ENCODE data around the gene NIPAL4.
A peak's percentile ranks its signal among the peaks of the same experiment; 100 is the strongest.
"Not testable (repeated sequence)": the region's sequence is repeated elsewhere in the genome, so short reads cannot be mapped to it uniquely, and the experiment has no call there.

The NIPAL4 gene

DNA sequence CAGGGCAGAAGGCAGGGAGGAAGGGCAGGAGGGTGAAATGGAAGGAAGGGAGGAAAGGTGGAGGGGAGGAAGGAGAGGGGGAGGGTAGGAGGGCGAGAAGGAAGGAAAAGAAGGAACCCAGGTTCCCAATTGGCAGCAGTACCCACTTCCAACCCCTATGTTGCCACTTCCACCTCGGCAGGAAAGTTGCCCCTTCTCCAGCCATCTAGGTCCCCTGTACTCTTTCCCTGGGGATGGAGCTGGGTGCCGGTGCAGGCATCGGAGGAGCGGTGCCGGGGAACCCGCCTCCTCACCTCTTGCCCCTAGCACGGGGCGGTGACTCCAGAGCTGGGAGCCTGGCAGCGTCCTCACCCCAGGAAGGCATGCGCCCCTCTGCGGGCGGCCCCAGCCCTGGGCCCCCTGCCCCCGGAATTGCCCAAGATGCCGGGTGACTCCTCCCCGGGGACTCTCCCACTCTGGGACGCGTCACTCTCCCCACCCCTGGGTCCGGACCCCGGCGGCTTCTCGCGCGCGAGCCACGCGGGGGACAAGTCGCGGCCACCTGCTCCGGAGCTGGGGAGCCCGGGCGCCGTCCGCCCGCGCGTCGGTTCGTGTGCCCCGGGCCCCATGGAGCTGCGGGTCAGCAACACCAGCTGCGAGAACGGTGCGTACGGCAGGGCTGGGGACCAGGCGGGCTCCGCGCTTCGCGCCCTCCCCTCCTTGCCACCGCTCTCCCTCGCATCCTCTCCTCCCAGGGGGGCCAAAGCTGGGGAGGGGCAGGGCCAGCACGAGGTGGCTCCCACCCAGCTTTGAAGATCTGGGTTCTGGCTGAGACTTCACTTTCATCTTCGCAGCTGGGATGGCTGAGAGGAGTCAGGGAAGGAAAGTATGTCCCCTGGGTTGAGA is at the start of gene NIPAL4:
Gene NIPAL4, plus strand, starts transcription at position 499 of the 885 bp plus-strand sequence. Its CDS starts 108 bp downstream, at position 607.
- peak in 23 of 51 donors; percentile 11 to 71 (median 36) for DNase-seq

GRCh38 chr5:157415838-157416237 is 44.2 kb upstream of the NIPAL4 start:
- no peak for DNase-seq

- DNase-seq: not testable (repeated sequence)
Observed at GRCh38 chr5:157419521-157419920, 40.5 kb upstream of the NIPAL4 start.

- DNase-seq: not testable (repeated sequence)
Observed at GRCh38 chr5:157429920-157430319, 30.1 kb upstream of the NIPAL4 start.

DNA sequence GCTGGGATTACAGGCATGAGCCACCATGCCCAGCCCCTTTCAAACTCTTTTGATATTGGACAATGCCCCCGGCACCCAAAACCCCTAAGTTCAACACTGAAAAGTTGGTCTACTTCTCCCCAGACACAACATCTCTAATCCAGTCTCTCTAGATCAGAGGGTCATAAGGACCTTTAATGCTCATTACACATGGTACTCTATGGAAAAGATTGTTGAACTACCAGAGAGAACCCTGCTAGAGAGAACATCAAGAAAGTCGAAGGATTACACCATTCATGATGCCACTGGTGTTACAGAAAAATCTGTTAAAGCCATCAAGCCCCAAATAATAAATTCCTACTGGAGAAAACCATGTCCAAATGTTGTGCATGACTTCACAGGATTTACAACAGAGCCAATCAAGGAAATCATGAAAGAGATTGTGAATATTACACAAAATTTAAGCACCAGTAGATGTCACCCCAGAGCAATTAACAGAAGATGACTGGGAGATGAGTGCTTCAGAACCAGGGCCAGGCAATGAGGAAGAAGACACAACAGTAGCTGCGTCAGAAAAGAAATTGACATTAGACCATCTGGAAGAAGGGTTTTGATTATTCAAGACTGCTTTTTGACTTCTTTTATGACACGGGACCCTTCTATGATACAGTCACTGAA is 28.3 kb upstream of the NIPAL4 start:
- peak in 9 of 51 donors; percentile 20 to 84 (median 28) for DNase-seq

GRCh38 chr5:157434096-157434495 is 25.9 kb upstream of the NIPAL4 start:
- DNase-seq: no peak

- DNase-seq: no peak
Observed at GRCh38 chr5:157443041-157443549, 16.9 kb upstream of the NIPAL4 start.

GRCh38 chr5:157444224-157444623 is 15.8 kb upstream of the NIPAL4 start:
- no peak for DNase-seq

- no peak for DNase-seq
Observed at GRCh38 chr5:157445745-157446411, 14.1 kb upstream of the NIPAL4 start.

DNA sequence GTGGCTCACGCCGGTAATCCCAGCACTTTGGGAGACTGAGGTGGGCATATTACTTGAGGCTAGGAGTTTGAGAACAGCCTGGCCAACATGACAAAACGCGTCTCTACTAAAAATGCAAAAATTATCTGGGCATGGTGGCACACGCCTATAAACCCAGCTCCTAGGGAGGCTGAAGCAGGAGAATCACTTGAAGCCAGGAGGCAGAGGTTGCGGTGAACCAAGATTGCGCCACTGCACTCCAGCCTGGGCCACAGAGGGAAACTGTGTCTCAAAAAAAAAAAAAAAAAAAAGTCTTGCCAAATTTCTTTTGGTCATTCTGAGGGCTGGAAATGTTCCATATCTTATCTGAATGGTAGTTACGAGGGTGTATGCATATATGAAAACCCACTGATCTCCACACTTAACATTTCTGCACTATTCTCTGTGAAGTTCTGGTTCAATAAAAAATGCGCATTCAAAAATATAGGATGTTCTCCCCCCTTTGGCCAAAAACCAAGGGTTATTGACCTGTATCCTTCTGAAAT is 13.5 kb upstream of the NIPAL4 start:
- no peak for DNase-seq

DNA sequence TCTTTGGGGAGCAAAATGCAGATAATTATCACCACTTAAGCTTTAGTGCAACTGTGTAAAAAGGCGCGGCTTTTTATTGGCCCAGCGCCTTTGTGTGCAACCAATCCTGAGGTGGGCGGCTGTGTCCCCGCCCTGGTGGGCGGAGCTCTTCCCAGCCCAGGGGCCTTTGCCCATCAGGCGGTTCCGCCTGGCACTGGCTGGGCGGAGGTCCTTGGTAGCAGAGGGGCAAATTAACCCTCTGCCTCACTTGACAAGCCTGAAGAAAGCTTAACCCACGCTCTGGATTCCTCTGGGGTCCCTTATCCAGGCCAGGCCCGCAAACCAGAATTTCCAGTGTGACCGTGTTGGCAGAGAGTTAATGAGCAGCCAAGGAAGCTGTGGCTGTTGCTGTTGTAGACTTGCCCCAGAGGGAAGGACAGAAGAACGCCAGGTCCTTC is 12.8 kb upstream of the NIPAL4 start:
- DNase-seq: peak in 1 of 51 donors; percentile 30

DNA sequence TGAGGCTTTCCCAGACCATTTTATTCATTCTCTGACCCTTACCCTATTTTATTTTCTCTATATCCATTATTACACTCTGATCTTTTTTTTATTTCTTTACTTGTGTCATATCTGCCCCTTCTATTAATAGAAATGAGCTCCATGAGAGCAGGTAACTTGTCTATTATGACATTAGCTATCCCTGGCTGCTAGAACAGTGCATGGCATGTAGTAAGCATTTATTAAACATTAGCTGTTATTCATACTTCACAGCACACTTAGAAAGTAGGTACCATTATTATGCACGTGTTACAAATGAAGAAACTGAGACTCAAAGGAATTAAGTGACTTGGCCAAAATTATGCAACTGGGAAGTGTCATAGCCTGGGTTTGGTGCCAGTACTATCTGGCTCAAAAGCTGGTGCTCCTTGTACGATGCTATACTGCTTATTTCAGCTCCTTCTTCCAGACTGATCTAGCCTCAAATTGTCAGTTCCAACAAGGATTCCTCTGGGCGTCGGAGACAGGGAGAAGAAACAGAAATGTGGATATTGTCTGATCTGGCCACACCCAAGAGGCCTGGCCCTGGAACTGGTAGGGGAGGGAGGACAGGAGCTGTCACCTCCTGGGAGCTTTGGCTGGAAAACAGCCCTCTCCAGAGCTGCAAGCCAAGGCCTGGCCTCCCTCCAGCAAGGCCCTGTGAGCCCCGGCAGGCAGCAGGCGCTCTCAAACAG is 10.8 kb upstream of the NIPAL4 start:
- peak in 27 of 51 donors; percentile 12 to 68 (median 34) for DNase-seq

GRCh38 chr5:157450024-157450423 is 10.0 kb upstream of the NIPAL4 start:
- DNase-seq: no peak

- no peak for DNase-seq
Observed at GRCh38 chr5:157451806-157452205, 8.2 kb upstream of the NIPAL4 start.

DNA sequence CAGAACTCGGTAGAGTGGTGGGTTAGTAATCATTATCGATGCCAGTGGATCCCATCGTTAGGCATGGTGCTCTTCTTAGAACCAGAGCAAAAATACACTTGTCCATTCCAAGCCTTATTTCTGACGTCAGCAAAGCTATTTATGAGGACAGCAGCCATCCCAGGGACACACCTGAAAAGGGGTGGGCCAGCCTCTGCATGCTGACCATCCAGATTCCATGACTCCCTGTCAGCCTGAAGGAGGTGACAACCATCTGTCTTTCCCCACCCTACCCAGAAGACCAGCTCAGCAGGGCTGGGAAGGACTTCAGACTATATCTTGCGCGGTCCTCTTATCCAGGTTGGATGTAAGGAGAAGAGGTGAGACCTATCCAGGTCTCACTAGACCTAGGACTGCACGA is 5.7 kb upstream of the NIPAL4 start:
- DNase-seq: no peak

DNA sequence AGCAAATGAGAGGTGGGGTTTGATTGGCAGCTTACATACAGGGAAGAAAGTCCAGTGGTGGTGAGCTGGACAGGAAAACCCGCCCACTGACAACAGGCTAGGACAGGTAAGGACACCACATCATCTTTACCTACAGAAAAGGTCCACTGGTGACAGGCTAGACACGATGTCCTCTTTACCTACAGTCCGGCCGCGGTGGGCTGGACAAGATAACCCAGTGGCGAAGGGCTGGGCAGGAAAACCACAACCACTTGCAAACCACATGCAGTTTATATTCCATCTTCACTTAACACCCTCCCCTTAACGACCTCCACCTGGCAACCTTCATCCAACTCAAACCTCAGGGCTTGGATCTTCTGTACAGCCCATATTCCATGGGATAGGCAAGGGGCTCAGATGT is 5.0 kb upstream of the NIPAL4 start:
- DNase-seq: no peak

- peak in 41 of 51 donors; percentile 10 to 93 (median 75) for DNase-seq
Observed at GRCh38 chr5:157456301-157456700, 3.7 kb upstream of the NIPAL4 start.

GRCh38 chr5:157457391-157457790 is 2.6 kb upstream of the NIPAL4 start:
- DNase-seq: no peak

- DNase-seq: peak in 1 of 51 donors; percentile 15
Observed at GRCh38 chr5:157458835-157459234, 1.2 kb upstream of the NIPAL4 start.

- DNase-seq: no peak
Observed at GRCh38 chr5:157460921-157461792, 1.1 kb downstream of the NIPAL4 start.

Measured in hypothalamus (tissue), 51 donors.